ENCODE data around the gene CACNA2D3.

The CACNA2D3 gene

GRCh38 chr3:54283470-54283869 is 161.1 kb downstream of the CACNA2D3 start:
- DNase-seq = no peak

- no peak for DNase-seq
Observed at GRCh38 chr3:54294214-54294613, 171.9 kb downstream of the CACNA2D3 start.

DNA sequence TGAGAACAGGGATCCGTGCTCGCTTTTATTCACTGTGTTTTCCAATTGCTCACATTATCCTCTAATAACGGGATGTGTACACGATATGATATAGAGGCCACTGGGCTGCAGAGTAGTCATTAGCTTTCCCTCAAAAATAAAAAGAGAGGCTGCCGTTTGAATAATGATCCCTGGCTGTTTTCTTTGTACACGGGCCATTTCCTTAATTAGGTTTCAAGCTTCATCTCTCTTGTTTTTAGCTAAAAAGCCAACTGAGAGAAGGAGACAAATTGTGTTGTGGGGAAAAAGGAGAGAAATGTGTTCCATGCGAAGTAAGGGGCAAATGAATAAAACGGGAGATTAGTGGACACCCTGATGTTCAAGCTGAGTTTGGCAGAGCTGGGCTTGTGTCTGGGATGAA is 174.2 kb downstream of the CACNA2D3 start:
- DNase-seq = no peak

DNA sequence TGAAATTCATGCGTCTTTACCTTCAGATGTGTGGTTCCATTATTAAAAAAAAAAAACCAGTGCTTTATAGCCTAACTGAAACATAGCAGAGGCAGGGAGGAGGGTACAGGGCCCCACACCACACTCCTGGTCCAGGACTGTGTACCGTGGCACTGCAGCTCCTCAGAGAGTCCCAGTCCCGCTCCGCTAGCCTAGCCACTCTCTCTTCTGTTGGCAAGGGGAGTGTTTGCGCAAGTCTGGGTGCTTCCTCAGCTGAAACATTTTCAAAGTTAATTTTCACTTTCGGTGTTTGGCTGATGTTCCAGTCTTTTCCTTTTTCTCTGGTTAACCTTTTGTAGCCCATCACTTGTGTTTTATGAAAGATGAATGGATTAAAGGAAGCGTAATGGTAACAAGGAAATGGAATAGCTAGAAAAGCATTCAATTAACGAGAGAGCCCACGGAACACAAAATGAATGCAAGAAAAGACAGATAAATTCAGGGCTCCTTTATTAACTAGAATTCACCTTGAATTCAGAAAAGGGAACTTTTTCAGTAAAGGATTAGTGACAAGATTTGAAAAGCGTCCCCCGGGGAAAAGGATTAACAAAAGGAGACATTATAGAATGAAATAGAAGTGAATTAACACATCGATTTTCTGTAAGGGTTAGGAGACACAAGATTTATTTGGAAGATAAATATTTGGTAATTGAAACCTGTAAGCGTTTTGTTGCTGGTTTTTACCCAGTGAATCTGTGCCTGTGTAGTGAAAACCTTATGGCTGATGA is 177.0 kb downstream of the CACNA2D3 start:
- no peak for DNase-seq

DNA sequence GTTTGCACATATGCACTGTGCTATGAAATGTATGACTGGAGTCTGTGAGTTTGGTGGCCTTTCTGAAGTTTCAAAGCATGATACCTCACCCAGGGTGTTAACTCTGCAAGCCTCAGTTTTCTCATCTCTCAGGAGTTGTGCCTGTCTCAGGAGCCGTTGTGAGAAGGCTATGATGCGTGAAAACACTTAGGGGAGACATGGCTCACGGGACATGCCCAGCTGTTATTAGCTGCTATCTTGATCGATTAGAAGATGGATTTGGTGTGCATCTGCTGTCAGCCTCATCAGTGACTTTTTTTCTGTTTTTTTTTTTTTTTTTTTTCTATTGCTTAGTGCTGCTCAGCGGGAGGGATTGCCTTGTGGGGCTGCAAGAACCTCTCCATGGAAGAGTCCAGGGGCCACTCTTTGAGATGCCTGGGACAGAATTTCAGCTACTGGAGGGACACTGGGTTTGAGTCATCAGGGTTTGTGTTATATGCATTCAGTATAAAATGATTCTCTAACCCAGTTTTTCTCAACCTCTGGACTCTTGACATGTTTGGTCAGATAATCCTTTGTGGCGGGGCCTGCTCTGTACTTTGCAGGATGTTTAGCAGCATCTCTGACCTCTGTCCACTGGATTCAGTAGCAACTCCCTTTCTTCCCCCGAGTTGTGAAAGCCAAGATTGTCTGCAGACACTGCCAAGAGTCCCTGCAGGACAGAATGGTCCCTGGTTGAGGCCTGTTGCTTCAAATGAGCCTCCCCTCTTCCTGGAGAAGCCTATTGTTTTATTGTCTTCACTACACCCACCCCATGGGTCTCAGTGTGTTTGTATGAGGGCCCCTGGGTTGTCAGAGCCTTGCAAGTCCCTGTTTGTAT is 181.4 kb downstream of the CACNA2D3 start:
- DNase-seq = no peak

DNA sequence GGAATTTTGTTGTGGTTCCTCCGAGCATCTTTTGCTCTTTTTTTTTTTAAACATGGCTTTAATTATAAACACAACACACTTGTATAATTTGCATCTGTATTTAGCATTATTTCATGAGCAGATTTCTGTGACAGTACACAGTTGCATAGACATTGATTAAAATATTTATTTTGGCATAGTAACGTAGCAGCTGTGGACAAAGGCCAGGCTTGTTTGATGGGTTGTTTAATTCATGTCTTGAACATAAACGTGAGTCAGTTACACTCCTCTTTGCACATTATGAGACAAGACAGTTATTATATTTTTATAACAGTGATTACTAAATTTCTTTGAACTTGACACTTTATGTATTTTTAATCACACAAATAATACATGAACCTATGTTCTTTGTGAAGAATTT is 182.5 kb downstream of the CACNA2D3 start:
- no peak for DNase-seq

- no peak for DNase-seq
Observed at GRCh38 chr3:54305409-54306099, 183.2 kb downstream of the CACNA2D3 start.

DNA sequence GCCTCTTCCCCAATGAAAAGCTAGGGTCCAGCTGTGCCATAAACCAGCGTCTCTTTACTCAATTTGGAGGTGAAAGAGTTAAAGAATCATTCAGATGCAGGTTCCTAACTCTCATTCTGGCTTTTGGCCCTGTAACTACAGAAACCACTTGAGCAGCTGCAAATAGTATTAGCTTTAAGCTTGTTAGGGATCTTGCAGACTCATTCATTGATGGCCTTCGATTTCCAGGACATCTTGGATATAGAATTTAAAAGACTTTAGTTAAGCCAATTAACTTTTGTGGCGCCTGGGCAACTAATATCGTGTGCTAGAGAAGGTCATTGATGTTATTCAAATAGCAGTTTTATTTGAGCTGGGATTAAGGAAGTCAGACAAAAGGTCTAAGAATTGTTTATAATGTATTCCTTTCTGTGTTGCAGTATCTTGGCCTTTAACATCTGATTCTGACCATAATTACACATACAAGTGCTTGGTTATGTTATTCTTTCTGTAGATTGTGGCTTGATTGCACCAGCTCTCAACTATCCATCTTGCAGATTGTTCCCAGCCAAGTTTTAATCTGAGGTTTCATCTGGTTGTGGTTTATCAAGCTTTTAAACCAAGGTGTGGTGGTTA is 185.3 kb downstream of the CACNA2D3 start:
- no peak for DNase-seq

DNA sequence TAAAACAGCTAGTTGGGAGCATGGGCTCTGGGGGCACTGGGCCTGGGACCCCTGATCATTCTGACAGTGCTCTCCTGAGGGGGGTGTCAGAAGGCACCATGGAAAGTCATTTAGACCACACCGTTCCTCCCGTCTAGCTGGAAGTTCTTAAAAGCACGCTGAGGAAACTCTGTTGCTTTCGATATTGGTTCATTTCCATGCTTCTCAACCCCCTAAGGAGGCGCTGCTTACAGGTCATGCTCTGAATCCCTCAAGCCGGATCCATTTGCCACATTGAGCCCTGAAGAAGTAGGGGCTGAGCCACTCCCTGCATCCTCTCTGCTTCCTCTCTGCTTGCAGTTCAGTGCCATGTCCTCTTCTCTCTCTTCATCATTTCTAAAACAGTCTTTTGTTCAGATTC is 187.2 kb downstream of the CACNA2D3 start:
- no peak for DNase-seq

DNA sequence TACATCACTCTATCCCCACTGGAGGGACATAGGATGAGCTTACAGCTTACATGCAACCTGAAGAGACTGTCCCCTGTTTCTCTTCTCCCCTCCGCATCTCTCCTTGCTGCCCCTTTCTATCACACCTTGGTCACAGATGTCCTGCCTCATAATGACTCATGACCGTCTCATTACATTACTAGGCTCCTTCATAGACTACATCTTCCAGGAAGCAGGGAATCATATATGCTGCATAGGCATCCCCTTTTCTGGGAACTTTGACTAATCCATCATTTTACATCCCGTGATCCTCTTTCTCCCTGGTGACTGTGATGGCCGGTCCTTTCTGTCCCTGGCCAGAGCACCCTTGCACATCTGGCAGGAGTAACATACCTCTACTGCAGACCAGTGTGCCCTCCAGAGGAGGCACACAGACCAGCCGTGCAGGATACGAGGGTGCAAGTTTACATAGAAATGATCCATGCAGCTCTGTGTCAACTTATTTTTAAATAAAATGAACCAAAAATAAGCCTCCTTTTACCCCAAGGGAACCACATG is 188.9 kb downstream of the CACNA2D3 start:
- no peak for DNase-seq

DNA sequence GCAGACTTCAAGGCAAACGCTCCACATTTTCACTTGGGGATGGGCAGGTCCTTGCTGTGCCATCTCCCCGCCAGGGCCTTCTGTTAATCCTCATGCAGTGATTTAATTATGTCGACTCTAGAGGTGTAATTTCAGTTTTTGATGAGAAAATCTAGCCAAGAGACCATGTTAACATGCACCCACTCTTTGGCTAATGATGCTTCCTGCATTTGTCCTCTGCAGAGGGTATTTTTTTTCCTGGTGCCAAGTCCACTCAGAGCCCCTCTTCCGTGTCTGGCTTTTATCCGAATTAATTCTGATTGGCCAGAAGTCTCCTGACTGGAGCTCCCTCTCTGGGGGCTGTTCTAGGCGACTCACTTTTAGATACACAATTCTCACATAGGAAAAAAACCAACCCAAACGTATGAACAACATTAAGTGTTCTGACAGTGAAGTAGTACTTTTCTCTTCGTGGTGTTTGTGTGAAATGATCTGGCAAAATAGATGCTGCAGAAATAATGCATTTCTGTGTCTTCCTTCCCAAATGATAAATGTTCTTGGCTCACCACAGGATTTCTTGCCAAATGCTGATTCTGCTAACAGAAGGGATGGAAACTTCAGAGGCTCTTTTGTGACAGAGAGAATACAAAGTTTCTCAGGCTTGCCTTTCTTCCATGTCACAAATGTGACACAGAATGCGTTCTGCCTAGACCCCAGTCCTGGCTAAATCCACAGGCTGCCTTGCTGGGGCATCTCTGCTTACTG is 190.0 kb downstream of the CACNA2D3 start:
- no peak for DNase-seq

DNA sequence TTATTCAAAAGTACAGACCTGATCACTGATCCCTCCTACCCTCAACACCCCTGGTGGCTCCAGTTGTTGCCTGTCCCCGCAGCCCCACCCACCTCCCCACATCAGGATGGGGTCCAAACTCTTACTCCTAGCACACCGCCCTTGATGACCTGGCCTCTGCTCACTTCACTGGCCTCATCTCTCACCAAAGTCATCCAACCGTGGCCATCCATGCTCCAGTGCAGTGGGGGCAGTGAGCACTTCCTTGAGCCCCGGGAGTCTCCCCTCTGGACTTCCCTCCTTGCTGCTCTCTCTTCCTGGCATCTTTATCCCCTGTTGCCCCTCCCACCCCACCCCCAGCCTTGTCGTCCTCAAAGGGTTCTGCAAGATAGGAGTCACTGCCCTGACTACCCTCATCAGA is 191.1 kb downstream of the CACNA2D3 start:
- DNase-seq = no peak

GRCh38 chr3:54321520-54321919 is 199.2 kb downstream of the CACNA2D3 start:
- DNase-seq = no peak

DNA sequence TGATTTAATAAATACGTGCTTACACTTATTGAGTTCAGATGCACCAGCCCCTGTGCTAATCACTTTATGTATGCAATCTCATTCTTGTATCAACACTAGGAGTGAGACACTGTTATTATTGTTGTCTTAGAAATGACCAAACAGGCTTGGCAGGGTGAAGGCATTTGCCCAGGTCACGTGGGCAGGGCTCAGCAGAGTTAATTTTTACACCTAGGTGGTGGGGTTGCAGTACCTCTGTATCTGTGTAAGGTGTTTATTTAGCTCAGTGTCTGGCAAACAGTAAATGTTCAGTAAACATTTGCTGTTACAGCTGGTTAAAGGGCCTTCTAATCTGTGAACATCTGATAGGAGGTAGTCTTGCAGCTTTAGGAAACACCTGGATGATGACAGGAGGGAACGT is 200.0 kb downstream of the CACNA2D3 start:
- DNase-seq = no peak

DNA sequence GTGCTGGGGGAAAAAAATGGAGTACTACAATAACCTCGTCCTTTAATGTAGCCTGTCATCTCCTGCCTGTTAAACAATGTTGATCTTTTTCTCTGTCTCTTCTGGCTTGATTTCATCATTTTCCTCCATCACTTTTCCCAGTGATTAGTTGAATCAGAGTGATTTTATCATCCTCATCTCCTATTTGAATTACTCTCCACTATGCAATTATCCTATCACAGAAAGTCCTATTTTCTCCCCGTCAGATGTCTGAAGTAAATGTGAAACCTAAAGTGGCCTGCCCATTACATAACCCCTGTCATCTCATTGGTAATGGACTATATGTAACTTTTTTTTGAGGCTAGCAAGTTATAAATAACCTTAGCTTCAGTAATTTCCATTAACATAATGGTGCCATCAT is 201.8 kb downstream of the CACNA2D3 start:
- no peak for DNase-seq

DNA sequence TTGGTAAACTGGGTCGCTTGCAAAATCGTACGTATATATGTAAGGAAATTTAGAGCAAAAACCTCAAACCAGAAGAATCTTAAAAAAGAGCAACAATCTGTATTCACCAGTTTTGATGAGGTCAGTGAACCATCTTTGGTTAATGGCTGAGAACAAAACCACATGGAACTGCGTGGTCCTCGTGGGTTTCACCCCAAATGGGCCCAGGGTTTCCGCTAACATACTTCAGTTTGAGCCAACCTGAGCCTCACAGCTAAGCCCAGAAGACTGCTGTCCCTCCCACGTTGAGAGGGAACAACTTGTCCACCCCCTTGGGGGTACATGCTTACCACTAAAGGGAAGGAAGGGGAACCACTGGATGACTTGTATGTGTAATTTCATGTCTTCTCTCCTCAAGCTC is 204.6 kb downstream of the CACNA2D3 start:
- no peak for DNase-seq

DNA sequence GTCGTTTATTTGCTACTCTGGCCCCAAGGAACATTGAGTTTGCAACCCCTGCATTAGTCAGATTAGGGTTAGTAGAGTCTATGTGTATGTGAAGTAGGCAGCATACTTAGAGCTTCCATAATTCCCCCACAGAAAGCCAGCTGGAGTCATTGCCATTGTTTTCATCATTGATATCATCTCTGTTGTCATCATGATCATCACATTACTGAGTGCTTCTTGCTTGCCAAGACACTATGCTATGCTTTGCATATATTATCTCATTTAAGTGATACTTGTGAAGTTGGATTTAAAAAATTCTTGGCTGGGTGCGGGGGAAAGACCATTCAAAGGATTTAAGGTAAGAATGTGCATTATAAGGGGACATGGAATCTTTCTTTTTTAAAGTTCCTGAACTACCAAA is 209.0 kb downstream of the CACNA2D3 start:
- no peak for DNase-seq

DNA sequence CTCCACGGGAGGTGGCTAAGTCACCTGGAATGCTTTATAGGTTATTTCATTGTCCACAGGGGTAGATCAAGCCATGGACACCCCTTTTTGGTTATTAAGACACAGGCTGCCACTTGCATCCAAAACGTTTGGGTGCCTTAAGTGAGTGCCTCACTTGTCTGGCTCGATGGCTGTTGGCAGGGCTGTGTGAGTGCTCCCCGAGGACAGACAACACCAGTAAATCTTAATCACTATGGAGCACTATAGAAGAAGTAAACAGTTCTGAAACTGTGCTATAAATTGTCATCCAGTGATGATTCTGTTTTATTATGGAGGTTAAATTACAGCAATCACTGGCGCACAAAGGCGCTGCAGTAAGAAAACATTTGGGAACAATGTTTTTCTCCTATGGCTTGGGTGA is 215.5 kb downstream of the CACNA2D3 start:
- DNase-seq = no peak

DNA sequence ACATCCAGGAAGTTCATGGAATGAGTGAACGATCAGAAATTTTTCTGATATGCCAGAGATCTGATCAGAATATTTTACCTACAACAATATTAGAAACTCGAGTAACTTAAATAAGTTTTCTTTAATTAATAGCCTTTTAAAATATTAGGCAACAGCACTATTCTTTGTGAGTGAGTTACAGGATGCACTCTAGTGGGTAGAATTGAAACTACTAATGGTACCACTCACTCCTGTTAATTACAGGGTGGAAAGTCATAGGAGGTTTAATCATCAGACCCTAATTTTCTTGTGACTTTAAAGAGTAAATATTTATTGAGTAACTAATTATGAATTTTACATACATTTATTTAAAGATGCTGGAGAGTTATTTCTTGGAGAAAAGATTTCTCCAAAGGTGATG is 217.3 kb downstream of the CACNA2D3 start:
- DNase-seq = no peak

DNA sequence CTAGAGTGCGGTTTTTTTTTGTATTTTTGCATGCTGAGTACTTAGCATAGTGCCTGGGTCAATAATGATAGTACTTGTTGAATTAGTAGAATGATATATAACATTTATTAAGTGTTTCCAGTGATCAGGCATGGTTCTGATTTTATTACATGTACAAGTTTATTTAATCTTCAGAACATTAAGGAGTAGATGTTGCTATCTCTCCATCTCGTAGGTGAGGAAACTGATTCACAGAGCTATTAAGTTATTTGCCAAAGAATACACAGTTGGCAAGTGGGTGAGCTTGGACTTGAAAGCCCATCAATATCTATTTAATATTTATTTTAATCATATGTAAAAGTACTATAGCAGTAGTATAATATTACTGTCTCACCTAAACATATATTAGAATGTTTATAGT is 219.5 kb downstream of the CACNA2D3 start:
- DNase-seq = no peak

DNA sequence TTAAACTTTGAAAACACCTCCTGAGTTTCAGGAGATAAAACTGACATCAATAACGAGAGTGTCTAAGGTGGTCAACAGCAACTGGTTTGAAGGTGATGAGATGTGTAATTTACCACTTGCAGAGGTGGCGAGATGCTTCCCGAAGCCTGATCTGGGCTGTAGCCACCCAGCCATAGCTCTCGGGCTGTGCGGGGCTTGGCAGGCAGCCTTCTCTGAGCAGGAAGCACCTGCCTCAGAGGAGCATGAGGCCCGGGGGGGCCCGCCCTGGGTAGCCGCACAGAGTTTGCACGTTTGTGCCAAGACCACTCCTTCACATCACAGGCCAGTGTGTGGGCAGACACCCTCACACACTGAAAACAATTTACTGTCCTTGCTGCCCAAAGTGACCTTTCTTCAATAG is 220.3 kb downstream of the CACNA2D3 start:
- DNase-seq = no peak

- DNase-seq = no peak
Observed at GRCh38 chr3:54343495-54343894, 221.1 kb downstream of the CACNA2D3 start.

Data from right forelimb (tissue), 1 donor.